HG03097 (cell line): ENCODE data around the gene ITPR3.

Experiments
- ATAC-seq: cut with Tn5 transposase; IDR thresholded peaks from one replicate; pipeline ENCODE4 v1.9.1; 2021; ENCODE audit not compliant: unreplicated experiment, low FRiP score

The ITPR3 gene

GRCh38 chr6:33745548-33745947 is 124.4 kb downstream of the ITPR3 start:
- ATAC-seq: no peak
